ENCODE data around the gene RNASEH2A. TPM values are rescaled to one million over a fixed set of nuclear protein-coding genes. Genes with fewer than 3 reads are reported as not detected.

Gene RNASEH2A
- polyA plus RNA-seq, 1 donor from 2014 or later = 27.4 TPM

GRCh38 chr19:12786952-12787351 lies 19.4 kb upstream of the RNASEH2A start:
- Mint-ChIP-seq H3K27me3 (no peaks in the 10 kb centered on the region), H3K4me1 (peaks cover 4 to 22% (median 17%) of the 10 kb centered on the region in 3 donors), H3K27ac (peak overlapping the region in 2 of 3 donors; percentile 90 to 100), H3K9me3 (no peaks in the 10 kb centered on the region), H3K4me3 (peak overlapping the region in 2 of 4 donors; percentile 23 to 42), H3K36me3 (no peaks in the 10 kb centered on the region)

- Mint-ChIP-seq H3K4me3 (peak overlapping the region in 2 of 4 donors; percentile 37 to 97), H3K4me1 (peaks cover 4 to 19% (median 13%) of the 10 kb centered on the region in 3 donors), H3K27ac (peak overlapping the region in 2 of 3 donors; percentile 90 to 100), H3K27me3 (no peaks in the 10 kb centered on the region), H3K9me3 (no peaks in the 10 kb centered on the region), H3K36me3 (no peaks in the 10 kb centered on the region)
Measured at GRCh38 chr19:12787458-12787857, 18.9 kb upstream of the RNASEH2A start.

- Mint-ChIP-seq H3K9me3 (peaks cover 0 to under 1% (median 0%) of the 10 kb centered on the region in 3 donors), H3K4me1 (peaks cover 4 to 19% (median 13%) of the 10 kb centered on the region in 3 donors), H3K36me3 (no peaks in the 10 kb centered on the region), H3K27ac (peak overlapping the region in 2 of 3 donors; percentile 99 to 100), H3K4me3 (peak overlapping the region; percentile 82 to 97 (median 88)), H3K27me3 (no peaks in the 10 kb centered on the region)
Measured at GRCh38 chr19:12788042-12788681, 18.2 kb upstream of the RNASEH2A start.

- peaks cover 4 to 15% (median 11%) of the 10 kb centered on the region in 3 donors for H3K4me1 Mint-ChIP-seq
- no peaks in the 10 kb centered on the region for H3K27me3 Mint-ChIP-seq
- peaks cover 0 to 2% (median 0%) of the 10 kb centered on the region in 3 donors for H3K9me3 Mint-ChIP-seq
- peak overlapping the region in 2 of 3 donors; percentile 99 to 100 for H3K27ac Mint-ChIP-seq
- H3K4me3 Mint-ChIP-seq = peak overlapping the region; percentile 84 to 97 (median 94)
- H3K36me3 Mint-ChIP-seq = no peaks in the 10 kb centered on the region
Measured at GRCh38 chr19:12788682-12789097, 17.7 kb upstream of the RNASEH2A start.

- H3K4me1 Mint-ChIP-seq = peaks cover 9 to 18% (median 14%) of the 10 kb centered on the region in 3 donors
- no peaks in the 10 kb centered on the region for H3K36me3 Mint-ChIP-seq
- peaks cover 0 to 2% (median 0%) of the 10 kb centered on the region in 3 donors for H3K9me3 Mint-ChIP-seq
- H3K4me3 Mint-ChIP-seq = peak overlapping the region; percentile 92 to 97 (median 94)
- no peaks in the 10 kb centered on the region for H3K27me3 Mint-ChIP-seq
- peak overlapping the region in 2 of 3 donors; percentile 99 to 100 for H3K27ac Mint-ChIP-seq
Measured at GRCh38 chr19:12789098-12789903, 17.1 kb upstream of the RNASEH2A start.

GRCh38 chr19:12789904-12790619 lies 16.3 kb upstream of the RNASEH2A start:
- Mint-ChIP-seq H3K27ac (peak overlapping the region in 2 of 3 donors; percentile 99 to 100), H3K27me3 (no peaks in the 10 kb centered on the region), H3K4me3 (peak overlapping the region; percentile 92 to 99 (median 95)), H3K4me1 (peaks cover 11 to 23% (median 17%) of the 10 kb centered on the region in 3 donors), H3K9me3 (peaks cover 0 to 2% (median 0%) of the 10 kb centered on the region in 3 donors), H3K36me3 (no peaks in the 10 kb centered on the region)

GRCh38 chr19:12790628-12791344 lies 15.6 kb upstream of the RNASEH2A start:
- Mint-ChIP-seq H3K27me3 (no peaks in the 10 kb centered on the region), H3K4me3 (peak overlapping the region; percentile 92 to 99 (median 95)), H3K27ac (peak overlapping the region in 2 of 3 donors; percentile 99 to 100), H3K4me1 (peaks cover 11 to 25% (median 18%) of the 10 kb centered on the region in 3 donors), H3K36me3 (no peaks in the 10 kb centered on the region), H3K9me3 (peaks cover 0 to 2% (median 0%) of the 10 kb centered on the region in 3 donors)

GRCh38 chr19:12791345-12792050 lies 14.9 kb upstream of the RNASEH2A start, which contains the start of gene JUNB:
Gene JUNB, plus strand, starts transcription at chr19:12791486. Its CDS starts 286 bp downstream, at chr19:12791772.
- Mint-ChIP-seq H3K9me3 (peaks cover 0 to 2% (median 0%) of the 10 kb centered on the region in 3 donors), H3K27ac (peak within 1 kb of the TSS in 2 of 3 donors; percentile 99 to 100), H3K36me3 (no peaks in the 10 kb centered on the region), H3K27me3 (no peaks in the 10 kb centered on the region), H3K4me1 (peaks cover 17 to 31% (median 25%) of the 10 kb centered on the region in 3 donors), H3K4me3 (peak within 1 kb of the TSS; percentile 92 to 99 (median 95))

- Mint-ChIP-seq H3K36me3 (peaks cover 1% of the 10 kb centered on the region), H3K9me3 (peaks cover 0 to 2% (median 0%) of the 10 kb centered on the region in 3 donors), H3K27ac (peak overlapping the region in 2 of 3 donors; percentile 99 to 100), H3K4me1 (peaks cover 19 to 30% (median 27%) of the 10 kb centered on the region in 3 donors), H3K4me3 (peak overlapping the region; percentile 92 to 99 (median 95)), H3K27me3 (no peaks in the 10 kb centered on the region)
Measured at GRCh38 chr19:12792051-12792852, 14.1 kb upstream of the RNASEH2A start.

- no peaks in the 10 kb centered on the region for H3K27me3 Mint-ChIP-seq
- peaks cover 19 to 30% (median 27%) of the 10 kb centered on the region in 3 donors for H3K4me1 Mint-ChIP-seq
- peaks cover 1% of the 10 kb centered on the region for H3K36me3 Mint-ChIP-seq
- peak overlapping the region; percentile 92 to 99 (median 95) for H3K4me3 Mint-ChIP-seq
- H3K27ac Mint-ChIP-seq = peak overlapping the region in 2 of 3 donors; percentile 99 to 100
- H3K9me3 Mint-ChIP-seq = peaks cover 0 to 2% (median 0%) of the 10 kb centered on the region in 3 donors
Measured at GRCh38 chr19:12792853-12793289, 13.5 kb upstream of the RNASEH2A start.

GRCh38 chr19:12793290-12794195 lies 12.8 kb upstream of the RNASEH2A start:
- Mint-ChIP-seq H3K27ac (peak overlapping the region in 2 of 3 donors; percentile 99 to 100), H3K27me3 (no peaks in the 10 kb centered on the region), H3K9me3 (peaks cover 0 to 2% (median 0%) of the 10 kb centered on the region in 3 donors), H3K4me3 (peak overlapping the region; percentile 92 to 99 (median 95)), H3K36me3 (peaks cover 1% of the 10 kb centered on the region), H3K4me1 (peaks cover 19 to 25% (median 25%) of the 10 kb centered on the region in 3 donors)
